ENCODE measurements around the gene KLRG1.

GRCh38 chr12:8950221-8950527 is 39.2 kb upstream of the KLRG1 start:
- TF ChIP-seq POLR2AphosphoS5 (IDR thresholded peaks at IDR 0.05; ENCODE audit: low read depth, low read length) (no peak), TAF1 (IDR thresholded peaks at IDR 0.05; ENCODE audit: low read depth, low read length) (no peak), POU2F2 (IDR thresholded peaks at IDR 0.05; ENCODE audit: low read depth, low read length) (no peak), POLR2A (IDR thresholded peaks at IDR 0.05; ENCODE audit: low read depth, low read length) (no peak), SPI1 (IDR thresholded peaks at IDR 0.05; ENCODE audit: low read depth, low read length) (no peak), PAX5 (IDR thresholded peaks at IDR 0.05; ENCODE audit: insufficient read depth, low read length, severe bottlenecking) (no peak)

Data from GM12891 (cell line).